ENCODE measurements around the gene GCC1. TPM values are rescaled to one million over a fixed set of nuclear protein-coding genes. Genes with fewer than 3 reads are reported as not detected.
"Not testable (repeated sequence)": the region's sequence is repeated elsewhere in the genome, so short reads cannot be mapped to it uniquely, and the experiment has no call there.

The GCC1 gene
- polyA plus RNA-seq, 3 donors, result 14.6 to 16.0 (median 14.8) TPM

- no peak for DNase-seq (ENCODE audit: extremely low read depth in 1 of 11, low read depth in 9 of 11, low spot score in 4 of 11)
Observed at GRCh38 chr7:127595737-127596136, 10.3 kb upstream of the GCC1 start.

- no peak for DNase-seq (ENCODE audit: extremely low read depth in 1 of 11, low read depth in 9 of 11, low spot score in 4 of 11)
Observed at GRCh38 chr7:127594490-127594889, 9.1 kb upstream of the GCC1 start.

- DNase-seq (ENCODE audit: extremely low read depth in 1 of 11, low read depth in 9 of 11, low spot score in 4 of 11), result no peak
Observed at GRCh38 chr7:127592550-127592949, 7.2 kb upstream of the GCC1 start.

GRCh38 chr7:127591591-127591990 lies 6.2 kb upstream of the GCC1 start:
- no peak for DNase-seq (ENCODE audit: extremely low read depth in 1 of 11, low read depth in 9 of 11, low spot score in 4 of 11)

- DNase-seq (ENCODE audit: extremely low read depth in 1 of 11, low read depth in 9 of 11, low spot score in 4 of 11), result no peak
Observed at GRCh38 chr7:127591189-127591588, 5.8 kb upstream of the GCC1 start.

GRCh38 chr7:127589896-127590295 lies 4.5 kb upstream of the GCC1 start:
- DNase-seq (ENCODE audit: extremely low read depth in 1 of 11, low read depth in 9 of 11, low spot score in 4 of 11), result no peak

GRCh38 chr7:127588697-127589482 lies 3.5 kb upstream of the GCC1 start:
- peak in 8 of 11 donors; percentile 36 to 62 (median 52) for DNase-seq (ENCODE audit: extremely low read depth in 1 of 11, low read depth in 9 of 11, low spot score in 4 of 11)

GRCh38 chr7:127588019-127588696 lies 2.8 kb upstream of the GCC1 start, which contains the start of gene ARF5:
Gene ARF5, plus strand, starts transcription at chr7:127588411. Its CDS starts 88 bp downstream, at chr7:127588499.
- peak; percentile 61 to 88 (median 77) for DNase-seq (ENCODE audit: extremely low read depth in 1 of 11, low read depth in 9 of 11, low spot score in 4 of 11)

GRCh38 chr7:127587663-127588018 lies 2.2 kb upstream of the GCC1 start:
- DNase-seq (ENCODE audit: extremely low read depth in 1 of 11, low read depth in 9 of 11, low spot score in 4 of 11), result no peak

GRCh38 chr7:127586346-127586745 lies 950 bp upstream of the GCC1 start:
- no peak for DNase-seq (ENCODE audit: extremely low read depth in 1 of 11, low read depth in 9 of 11, low spot score in 4 of 11)

GRCh38 chr7:127584648-127585043 lies 750 bp downstream of the GCC1 start:
- no peak for DNase-seq (ENCODE audit: extremely low read depth in 1 of 11, low read depth in 9 of 11, low spot score in 4 of 11)

GRCh38 chr7:127582361-127582760 lies 3.0 kb downstream of the GCC1 start:
- no peak for DNase-seq (ENCODE audit: extremely low read depth in 1 of 11, low read depth in 9 of 11, low spot score in 4 of 11)

- no peak for DNase-seq (ENCODE audit: extremely low read depth in 1 of 11, low read depth in 9 of 11, low spot score in 4 of 11)
Observed at GRCh38 chr7:127581716-127582115, 3.7 kb downstream of the GCC1 start.

- DNase-seq (ENCODE audit: extremely low read depth in 1 of 11, low read depth in 9 of 11, low spot score in 4 of 11), result no peak
Observed at GRCh38 chr7:127580612-127581011, 4.8 kb downstream of the GCC1 start.

- DNase-seq (ENCODE audit: extremely low read depth in 1 of 11, low read depth in 9 of 11, low spot score in 4 of 11), result no peak
Observed at GRCh38 chr7:127578711-127579275, 6.6 kb downstream of the GCC1 start.

- DNase-seq (ENCODE audit: extremely low read depth in 1 of 11, low read depth in 9 of 11, low spot score in 4 of 11), result no peak
Observed at GRCh38 chr7:127578036-127578684, 7.2 kb downstream of the GCC1 start.

GRCh38 chr7:127571741-127572505 lies 13.5 kb downstream of the GCC1 start:
- DNase-seq (ENCODE audit: extremely low read depth in 1 of 11, low read depth in 9 of 11, low spot score in 4 of 11), result no peak

GRCh38 chr7:127568034-127568433 lies 17.4 kb downstream of the GCC1 start:
- DNase-seq (ENCODE audit: extremely low read depth in 1 of 11, low read depth in 9 of 11, low spot score in 4 of 11), result not testable (repeated sequence)

- no peak for DNase-seq (ENCODE audit: extremely low read depth in 1 of 11, low read depth in 9 of 11, low spot score in 4 of 11)
Observed at GRCh38 chr7:127566242-127566641, 19.2 kb downstream of the GCC1 start.

Data from renal cortex interstitium (tissue), 11 donors.